Measurements from ENCODE around the gene KRT17. TPM values are rescaled to one million over a fixed set of nuclear protein-coding genes. Genes with fewer than 3 reads are reported as not detected.

KRT17 gene
- total RNA-seq, 1 donor from 2014 or later, result 0.46 TPM

- no peaks in the 10 kb centered on the region for H3K9me3 Mint-ChIP-seq (ENCODE audit: low read depth)
- peak; percentile 91 for DNase-seq (ENCODE audit: low spot score, unreplicated experiment)
- no peaks in the 10 kb centered on the region for H3K36me3 Mint-ChIP-seq (ENCODE audit: insufficient read depth)
- H3K27me3 Mint-ChIP-seq, result peaks cover 8% of the 10 kb centered on the region
- peak overlapping the region; percentile 92 for H3K27ac Mint-ChIP-seq
- peak overlapping the region; percentile 67 for H3K4me3 Mint-ChIP-seq (ENCODE audit: low read depth)
- peak; percentile 99 for TF ChIP-seq CTCF (IDR thresholded peaks at IDR 0.05; ENCODE audit: unreplicated experiment)
- H3K4me1 Mint-ChIP-seq (ENCODE audit: low read depth), result peaks cover 16% of the 10 kb centered on the region
Measured at GRCh38 chr17:41665566-41666236, 41.3 kb upstream of the KRT17 start.

- Mint-ChIP-seq H3K4me3 (ENCODE audit: low read depth) (no peak overlapping the region), H3K27me3 (peaks cover 8% of the 10 kb centered on the region), H3K27ac (no peak overlapping the region), H3K36me3 (ENCODE audit: insufficient read depth) (no peaks in the 10 kb centered on the region), H3K4me1 (ENCODE audit: low read depth) (peaks cover 16% of the 10 kb centered on the region), H3K9me3 (ENCODE audit: low read depth) (no peaks in the 10 kb centered on the region)
- no peak for DNase-seq (ENCODE audit: low spot score, unreplicated experiment)
- TF ChIP-seq CTCF (IDR thresholded peaks at IDR 0.05; ENCODE audit: unreplicated experiment), result no peak
Measured at GRCh38 chr17:41664587-41665565, 40.5 kb upstream of the KRT17 start.

GRCh38 chr17:41664172-41664457 is 39.7 kb upstream of the KRT17 start:
- H3K27ac Mint-ChIP-seq, result no peak overlapping the region
- no peak for TF ChIP-seq CTCF (IDR thresholded peaks at IDR 0.05; ENCODE audit: unreplicated experiment)
- no peaks in the 10 kb centered on the region for H3K36me3 Mint-ChIP-seq (ENCODE audit: insufficient read depth)
- DNase-seq (ENCODE audit: low spot score, unreplicated experiment), result no peak
- H3K4me1 Mint-ChIP-seq (ENCODE audit: low read depth), result peaks cover 16% of the 10 kb centered on the region
- peaks cover 8% of the 10 kb centered on the region for H3K27me3 Mint-ChIP-seq
- no peak overlapping the region for H3K4me3 Mint-ChIP-seq (ENCODE audit: low read depth)
- H3K9me3 Mint-ChIP-seq (ENCODE audit: low read depth), result no peaks in the 10 kb centered on the region

GRCh38 chr17:41663451-41664171 is 39.2 kb upstream of the KRT17 start:
- H3K27me3 Mint-ChIP-seq, result peaks cover 8% of the 10 kb centered on the region
- H3K36me3 Mint-ChIP-seq (ENCODE audit: insufficient read depth), result no peaks in the 10 kb centered on the region
- H3K4me1 Mint-ChIP-seq (ENCODE audit: low read depth), result peaks cover 16% of the 10 kb centered on the region
- TF ChIP-seq CTCF (IDR thresholded peaks at IDR 0.05; ENCODE audit: unreplicated experiment), result no peak
- H3K9me3 Mint-ChIP-seq (ENCODE audit: low read depth), result no peaks in the 10 kb centered on the region
- no peak overlapping the region for H3K27ac Mint-ChIP-seq
- no peak for DNase-seq (ENCODE audit: low spot score, unreplicated experiment)
- no peak overlapping the region for H3K4me3 Mint-ChIP-seq (ENCODE audit: low read depth)

GRCh38 chr17:41660221-41660711 is 35.9 kb upstream of the KRT17 start:
- DNase-seq (ENCODE audit: low spot score, unreplicated experiment), result no peak
- peaks cover 6% of the 10 kb centered on the region for H3K27me3 Mint-ChIP-seq
- peaks cover 4% of the 10 kb centered on the region for H3K4me1 Mint-ChIP-seq (ENCODE audit: low read depth)
- H3K27ac Mint-ChIP-seq, result no peak overlapping the region
- H3K4me3 Mint-ChIP-seq (ENCODE audit: low read depth), result no peak overlapping the region
- no peaks in the 10 kb centered on the region for H3K9me3 Mint-ChIP-seq (ENCODE audit: low read depth)
- no peak for TF ChIP-seq CTCF (IDR thresholded peaks at IDR 0.05; ENCODE audit: unreplicated experiment)
- H3K36me3 Mint-ChIP-seq (ENCODE audit: insufficient read depth), result no peaks in the 10 kb centered on the region

Measured in progenitor cell of endocrine pancreas (in vitro differentiated cells).